ENCODE measurements around the gene MCMBP.

MCMBP gene

DNA sequence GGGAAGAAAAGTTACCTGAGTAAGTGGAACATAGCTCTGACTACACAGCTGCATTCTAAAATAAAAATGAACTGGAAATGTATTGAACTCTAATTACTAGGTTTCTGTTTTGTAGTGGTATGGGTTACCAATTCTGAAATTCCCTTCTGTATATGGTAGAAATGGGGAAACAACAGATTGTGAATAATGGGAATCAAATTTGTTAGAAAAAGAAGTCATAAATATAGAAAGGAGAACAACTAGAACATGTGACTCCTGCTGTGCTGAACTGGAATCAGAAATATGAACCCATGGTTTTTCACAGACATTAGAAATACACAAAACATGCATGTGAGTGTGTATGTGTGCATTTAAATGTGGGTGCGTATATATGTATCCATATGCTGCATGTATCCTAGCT, 27.0 kb downstream of the MCMBP start:
- no peak for DNase-seq (ENCODE audit: low read depth in 1 of 2, low spot score in 1 of 2)
- Histone ChIP-seq H3K27ac (replicated peaks) (no peak overlapping the region), H3K27me3 (ENCODE audit: insufficient read depth, poor library complexity, severe bottlenecking) (no peaks in the 10 kb centered on the region), H3K4me3 (replicated peaks; ENCODE audit: insufficient read depth, low read length) (no peak overlapping the region)
- no peak for TF ChIP-seq GABPA (IDR thresholded peaks at IDR 0.05; ENCODE audit: low read depth)
- TF ChIP-seq, protein P1, sequence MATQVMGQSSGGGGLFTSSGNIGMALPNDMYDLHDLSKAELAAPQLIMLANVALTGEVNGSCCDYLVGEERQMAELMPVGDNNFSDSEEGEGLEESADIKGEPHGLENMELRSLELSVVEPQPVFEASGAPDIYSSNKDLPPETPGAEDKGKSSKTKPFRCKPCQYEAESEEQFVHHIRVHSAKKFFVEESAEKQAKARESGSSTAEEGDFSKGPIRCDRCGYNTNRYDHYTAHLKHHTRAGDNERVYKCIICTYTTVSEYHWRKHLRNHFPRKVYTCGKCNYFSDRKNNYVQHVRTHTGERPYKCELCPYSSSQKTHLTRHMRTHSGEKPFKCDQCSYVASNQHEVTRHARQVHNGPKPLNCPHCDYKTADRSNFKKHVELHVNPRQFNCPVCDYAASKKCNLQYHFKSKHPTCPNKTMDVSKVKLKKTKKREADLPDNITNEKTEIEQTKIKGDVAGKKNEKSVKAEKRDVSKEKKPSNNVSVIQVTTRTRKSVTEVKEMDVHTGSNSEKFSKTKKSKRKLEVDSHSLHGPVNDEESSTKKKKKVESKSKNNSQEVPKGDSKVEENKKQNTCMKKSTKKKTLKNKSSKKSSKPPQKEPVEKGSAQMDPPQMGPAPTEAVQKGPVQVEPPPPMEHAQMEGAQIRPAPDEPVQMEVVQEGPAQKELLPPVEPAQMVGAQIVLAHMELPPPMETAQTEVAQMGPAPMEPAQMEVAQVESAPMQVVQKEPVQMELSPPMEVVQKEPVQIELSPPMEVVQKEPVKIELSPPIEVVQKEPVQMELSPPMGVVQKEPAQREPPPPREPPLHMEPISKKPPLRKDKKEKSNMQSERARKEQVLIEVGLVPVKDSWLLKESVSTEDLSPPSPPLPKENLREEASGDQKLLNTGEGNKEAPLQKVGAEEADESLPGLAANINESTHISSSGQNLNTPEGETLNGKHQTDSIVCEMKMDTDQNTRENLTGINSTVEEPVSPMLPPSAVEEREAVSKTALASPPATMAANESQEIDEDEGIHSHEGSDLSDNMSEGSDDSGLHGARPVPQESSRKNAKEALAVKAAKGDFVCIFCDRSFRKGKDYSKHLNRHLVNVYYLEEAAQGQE (IDR thresholded peaks at IDR 0.05; ENCODE audit: insufficient replicate concordance, low read depth), result no peak

DNA sequence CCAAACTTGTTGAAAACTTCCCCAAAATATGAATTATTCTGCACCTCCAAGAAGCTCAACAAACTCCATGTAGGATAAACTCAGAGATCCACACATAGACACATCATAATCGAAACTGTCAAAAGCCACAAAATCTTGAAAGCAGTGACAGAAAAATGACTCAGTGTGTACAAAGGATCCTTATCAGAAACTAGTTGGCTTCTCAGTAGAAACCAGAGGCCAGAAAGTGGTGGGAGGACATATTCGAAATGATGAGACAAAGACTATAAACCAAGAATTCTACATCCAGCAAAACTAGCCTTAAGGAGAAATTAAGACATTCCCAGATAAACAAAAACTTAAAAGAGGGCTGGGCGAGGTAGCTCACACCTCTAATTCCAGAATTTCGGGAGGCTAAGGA, 38.5 kb downstream of the MCMBP start:
- Histone ChIP-seq H3K27me3 (ENCODE audit: insufficient read depth, poor library complexity, severe bottlenecking) (no peaks in the 10 kb centered on the region), H3K27ac (replicated peaks) (no peak overlapping the region), H3K4me3 (replicated peaks; ENCODE audit: insufficient read depth, low read length) (no peak overlapping the region)
- no peak for DNase-seq (ENCODE audit: low read depth in 1 of 2, low spot score in 1 of 2)
- no peak for TF ChIP-seq GABPA (IDR thresholded peaks at IDR 0.05; ENCODE audit: low read depth)
- TF ChIP-seq, protein P1 (IDR thresholded peaks at IDR 0.05; ENCODE audit: insufficient replicate concordance, low read depth), result no peak
- TF ChIP-seq POLR2AphosphoS5 (IDR thresholded peaks at IDR 0.05; ENCODE audit: low read depth), result no peak
- TF ChIP-seq, protein P2, sequence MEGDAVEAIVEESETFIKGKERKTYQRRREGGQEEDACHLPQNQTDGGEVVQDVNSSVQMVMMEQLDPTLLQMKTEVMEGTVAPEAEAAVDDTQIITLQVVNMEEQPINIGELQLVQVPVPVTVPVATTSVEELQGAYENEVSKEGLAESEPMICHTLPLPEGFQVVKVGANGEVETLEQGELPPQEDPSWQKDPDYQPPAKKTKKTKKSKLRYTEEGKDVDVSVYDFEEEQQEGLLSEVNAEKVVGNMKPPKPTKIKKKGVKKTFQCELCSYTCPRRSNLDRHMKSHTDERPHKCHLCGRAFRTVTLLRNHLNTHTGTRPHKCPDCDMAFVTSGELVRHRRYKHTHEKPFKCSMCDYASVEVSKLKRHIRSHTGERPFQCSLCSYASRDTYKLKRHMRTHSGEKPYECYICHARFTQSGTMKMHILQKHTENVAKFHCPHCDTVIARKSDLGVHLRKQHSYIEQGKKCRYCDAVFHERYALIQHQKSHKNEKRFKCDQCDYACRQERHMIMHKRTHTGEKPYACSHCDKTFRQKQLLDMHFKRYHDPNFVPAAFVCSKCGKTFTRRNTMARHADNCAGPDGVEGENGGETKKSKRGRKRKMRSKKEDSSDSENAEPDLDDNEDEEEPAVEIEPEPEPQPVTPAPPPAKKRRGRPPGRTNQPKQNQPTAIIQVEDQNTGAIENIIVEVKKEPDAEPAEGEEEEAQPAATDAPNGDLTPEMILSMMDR (IDR thresholded peaks at IDR 0.05; ENCODE audit: insufficient read depth, low read length), result no peak
- no peak for TF ChIP-seq SPI1 (IDR thresholded peaks at IDR 0.05; ENCODE audit: borderline replicate concordance, low read depth)

DNA sequence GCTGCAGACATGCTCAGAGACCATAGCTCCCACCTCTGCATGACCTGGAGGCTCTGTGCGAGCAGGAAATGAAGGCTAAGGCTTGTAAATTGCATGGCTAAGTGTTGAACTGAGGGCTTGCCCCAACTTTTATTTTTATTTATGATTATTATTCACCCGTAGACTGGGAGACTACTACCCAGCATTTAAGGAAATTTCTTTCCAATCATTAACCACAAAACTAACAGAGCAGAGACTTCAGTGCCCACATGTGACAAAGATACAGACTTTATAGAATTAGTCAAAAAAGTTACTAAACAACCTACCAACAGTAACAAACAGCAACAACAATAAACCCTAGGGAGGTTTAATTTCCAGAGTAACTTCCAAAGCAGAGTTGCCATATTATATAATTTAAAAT, 39.7 kb downstream of the MCMBP start:
- TF ChIP-seq SPI1 (IDR thresholded peaks at IDR 0.05; ENCODE audit: borderline replicate concordance, low read depth) (no peak), POLR2AphosphoS5 (IDR thresholded peaks at IDR 0.05; ENCODE audit: low read depth) (no peak), GABPA (IDR thresholded peaks at IDR 0.05; ENCODE audit: low read depth) (no peak)
- TF ChIP-seq, protein P1 (IDR thresholded peaks at IDR 0.05; ENCODE audit: insufficient replicate concordance, low read depth), result no peak
- TF ChIP-seq, protein P2 (IDR thresholded peaks at IDR 0.05; ENCODE audit: insufficient read depth, low read length), result no peak
- no peak overlapping the region for H3K27ac ChIP-seq (replicated peaks)

DNA sequence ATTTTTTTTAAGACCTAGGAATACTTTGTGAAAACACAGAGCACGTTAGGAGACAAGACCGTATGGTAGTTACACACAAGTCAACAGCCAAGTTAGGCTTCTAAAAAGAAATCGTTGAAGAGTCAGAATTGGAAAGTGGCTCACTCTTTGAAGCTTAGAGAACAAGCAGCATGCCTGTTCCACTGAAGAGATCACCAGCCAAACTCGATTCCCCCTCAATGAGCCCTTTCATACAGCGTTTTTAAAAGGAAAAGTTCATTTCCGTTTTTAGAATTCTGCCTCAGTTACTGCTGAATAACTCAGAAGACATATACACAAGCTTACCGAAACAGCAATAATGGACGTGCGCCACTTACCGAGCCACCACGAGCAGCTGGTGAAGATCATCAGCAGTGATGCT, 41.0 kb downstream of the MCMBP start:
- H3K27me3 ChIP-seq (ENCODE audit: insufficient read depth, poor library complexity, severe bottlenecking), result no peaks in the 10 kb centered on the region
- no peak overlapping the region for H3K4me3 ChIP-seq (replicated peaks; ENCODE audit: insufficient read depth, low read length)
- no peak overlapping the region for H3K27ac ChIP-seq (replicated peaks)
- TF ChIP-seq POLR2AphosphoS5 (IDR thresholded peaks at IDR 0.05; ENCODE audit: low read depth) (no peak), SPI1 (IDR thresholded peaks at IDR 0.05; ENCODE audit: borderline replicate concordance, low read depth) (no peak), GABPA (IDR thresholded peaks at IDR 0.05; ENCODE audit: low read depth) (no peak)
- TF ChIP-seq, protein P1 (IDR thresholded peaks at IDR 0.05; ENCODE audit: insufficient replicate concordance, low read depth), result no peak
- TF ChIP-seq, protein P2 (IDR thresholded peaks at IDR 0.05; ENCODE audit: insufficient read depth, low read length), result no peak
- no peak for DNase-seq (ENCODE audit: low read depth in 1 of 2, low spot score in 1 of 2)

More for the DNA sequence above, 39.7 kb downstream of the MCMBP start:
- no peak overlapping the region for H3K4me3 ChIP-seq (replicated peaks; ENCODE audit: insufficient read depth, low read length)
- H3K27me3 ChIP-seq (ENCODE audit: insufficient read depth, poor library complexity, severe bottlenecking), result no peaks in the 10 kb centered on the region
- no peak for DNase-seq (ENCODE audit: low read depth in 1 of 2, low spot score in 1 of 2)

All from HL-60 (cell line).